HG03432 (cell line): Measurements from ENCODE around the gene IFI27L2.

ENCODE experiments used
- ATAC-seq: cut with Tn5 transposase; IDR thresholded peaks from one replicate; pipeline ENCODE4 v1.9.1; 2021; ENCODE audit warnings: mild to moderate bottlenecking, moderate library complexity; ENCODE audit not compliant: unreplicated experiment

The IFI27L2 gene

GRCh38 chr14:94124582-94125377 is 4.6 kb downstream of the IFI27L2 start:
- ATAC-seq = no peak

- no peak for ATAC-seq
Observed at GRCh38 chr14:94123868-94124267, 5.5 kb downstream of the IFI27L2 start.

GRCh38 chr14:94123296-94123695 is 6.1 kb downstream of the IFI27L2 start:
- no peak for ATAC-seq

GRCh38 chr14:94122438-94122837 is 7.0 kb downstream of the IFI27L2 start:
- no peak for ATAC-seq

- ATAC-seq = no peak
Observed at GRCh38 chr14:94121485-94121884, 7.9 kb downstream of the IFI27L2 start.

- ATAC-seq = no peak
Observed at GRCh38 chr14:94120667-94121340, 8.6 kb downstream of the IFI27L2 start.

- ATAC-seq = no peak
Observed at GRCh38 chr14:94119071-94119470, 10.3 kb downstream of the IFI27L2 start.

- no peak for ATAC-seq
Observed at GRCh38 chr14:94117856-94118255, 11.5 kb downstream of the IFI27L2 start.

- no peak for ATAC-seq
Observed at GRCh38 chr14:94116701-94117100, 12.7 kb downstream of the IFI27L2 start.

GRCh38 chr14:94115631-94116030 is 13.8 kb downstream of the IFI27L2 start:
- ATAC-seq = no peak

- ATAC-seq = no peak
Observed at GRCh38 chr14:94115058-94115591, 14.3 kb downstream of the IFI27L2 start.

GRCh38 chr14:94114589-94115057 is 14.8 kb downstream of the IFI27L2 start:
- no peak for ATAC-seq

GRCh38 chr14:94113908-94114588 is 15.4 kb downstream of the IFI27L2 start:
- ATAC-seq = no peak

- ATAC-seq = no peak
Observed at GRCh38 chr14:94113490-94113889, 15.9 kb downstream of the IFI27L2 start.

GRCh38 chr14:94113073-94113472 is 16.3 kb downstream of the IFI27L2 start:
- no peak for ATAC-seq

GRCh38 chr14:94112513-94113063 is 16.8 kb downstream of the IFI27L2 start:
- no peak for ATAC-seq

- ATAC-seq = no peak
Observed at GRCh38 chr14:94111276-94112095, 17.9 kb downstream of the IFI27L2 start.

- ATAC-seq = no peak
Observed at GRCh38 chr14:94110552-94111181, 18.7 kb downstream of the IFI27L2 start, which contains the start of gene IFI27. TSS of gene IFI27 (plus strand) at chr14:94110736.

GRCh38 chr14:94109915-94110250 is 19.5 kb downstream of the IFI27L2 start:
- no peak for ATAC-seq

- no peak for ATAC-seq
Observed at GRCh38 chr14:94104731-94105130, 24.7 kb downstream of the IFI27L2 start.
